OCI-LY7 (cell line): ENCODE measurements around the gene HNRNPAB. TPM values are rescaled to one million over a fixed set of nuclear protein-coding genes. Genes with fewer than 3 reads are reported as not detected.

Source experiments
- BruUV-seq: library from RNA; stranded (reverse); fragments of 400-500 nt; replicated peaks from 2 replicates; lab custom pipeline; 2021; lab: Mats Ljungman, UMichigan
- CTCF ChIA-PET: fragments of 300-600 bp; sonication (Branson Sonifier 250); formaldehyde crosslinking; loops from one replicate; lab custom pipeline; 2022; ENCODE audit warnings: antibody characterized with exemption; ENCODE audit not compliant: unreplicated experiment; lab: Charles Lee
- POLR2A ChIA-PET: fragments of 300-600 bp; sonication (Branson Sonifier 250); formaldehyde crosslinking; loops from one replicate; lab custom pipeline; 2022; ENCODE audit warnings: antibody characterized with exemption; lab: Charles Lee
- DNase-seq: peaks from one replicate; pipeline ENCODE4 v3.0.0-alpha.2; 2015; ENCODE audit warnings: low spot score
- H2AFZ ChIP-seq: fragments of 200-600 bp; sonication (generic), shearing (Covaris generic); 2 replicates; pipeline ENCODE4 v1.6.1; 2014; ENCODE audit warnings: mild to moderate bottlenecking, antibody characterized with exemption, low read length, moderate library complexity
- H3K27ac ChIP-seq: fragments of 200-600 bp; sonication (generic); 2 replicates; pipeline ENCODE4 v1.5.1; 2014; ENCODE audit warnings: mixed run types, low read depth, mild to moderate bottlenecking, moderate library complexity, low read length, inconsistent platforms; ENCODE audit not compliant: poor library complexity, severe bottlenecking
- H3K36me3 ChIP-seq: fragments of 200-600 bp; sonication (generic); 2 replicates; pipeline ENCODE4 v1.6.1; 2014; ENCODE audit warnings: mild to moderate bottlenecking, antibody characterized with exemption, low read length, moderate library complexity, mixed read lengths; ENCODE audit not compliant: insufficient read depth
- H3K4me1 ChIP-seq: fragments of 200-600 bp; sonication (generic); 2 replicates; pipeline ENCODE4 v1.5.1; 2014; ENCODE audit warnings: mild to moderate bottlenecking, low read length; ENCODE audit not compliant: insufficient read depth, poor library complexity, severe bottlenecking
- H3K4me2 ChIP-seq: fragments of 200-600 bp; sonication (generic); 2 replicates; pipeline ENCODE4 v1.6.1; 2014; ENCODE audit warnings: mild to moderate bottlenecking, low read length
- H3K4me3 ChIP-seq: fragments of 200-600 bp; sonication (generic); 2 replicates; pipeline ENCODE4 v1.5.1; 2014; ENCODE audit warnings: mild to moderate bottlenecking, low read depth, low read length; ENCODE audit not compliant: poor library complexity, severe bottlenecking
- H3K79me2 ChIP-seq: fragments of 200-600 bp; sonication (generic); 2 replicates; pipeline ENCODE4 v1.6.1; 2016; ENCODE audit warnings: low read depth, mild to moderate bottlenecking, low read length, moderate library complexity, mixed read lengths; ENCODE audit not compliant: insufficient read depth
- H3K9me2 ChIP-seq: fragments of 200-600 bp; sonication (generic); 2 replicates; pipeline ENCODE4 v1.6.1; 2016; ENCODE audit warnings: mild to moderate bottlenecking, low read length, mixed read lengths; ENCODE audit not compliant: insufficient read depth
- H3K9me3 ChIP-seq: fragments of 200-600 bp; sonication (generic); 2 replicates; pipeline ENCODE4 v1.6.1; 2014; ENCODE audit warnings: mild to moderate bottlenecking, mixed run types, low read length, mixed read lengths
- H4K20me1 ChIP-seq: fragments of 200-600 bp; sonication (generic); 2 replicates; pipeline ENCODE4 v1.6.1; 2014; ENCODE audit warnings: mild to moderate bottlenecking, antibody characterized with exemption, low read length, moderate library complexity, mixed read lengths; ENCODE audit not compliant: insufficient read depth
- EZH2phosphoT487 ChIP-seq: fragments of 200-600 bp; sonication (generic); IDR thresholded peaks from 2 replicates; pipeline ENCODE4 v1.6.1; 2018; ENCODE audit warnings: low read depth, borderline replicate concordance, mild to moderate bottlenecking, mixed run types, antibody characterized with exemption, low read length, moderate library complexity, mixed read lengths
- intact Hi-C: fragments of 100-400 bp; cut with micrococcal nuclease; formaldehyde crosslinking; loops from one replicate; pipeline ENCODE4 v1.10.0; 2022; ENCODE audit not compliant: unreplicated experiment
- total RNA-seq, 2 experiments: library from RNA; depleted of rRNA in 1 of 2; stranded (reverse); fragments of >200 nt in 1 of 2; shearing (Covaris generic) in 1 of 2; gene quantifications; 2 replicates each; pipeline ENCODE4 v1.2.3, GENCODE V29; 2014 to 2022
- TF ChIP-seq, protein P1 (sequence below): fragments of 200-600 bp; sonication (generic); conservative IDR thresholded peaks from 2 replicates; pipeline ENCODE4 v1.5.1; 2014; ENCODE audit warnings: mild to moderate bottlenecking, antibody characterized with exemption, low read length, moderate library complexity, mixed read lengths

HNRNPAB gene
- total RNA-seq, 2 experiments from 2014 or later: 146 to 350 TPM

DNA sequence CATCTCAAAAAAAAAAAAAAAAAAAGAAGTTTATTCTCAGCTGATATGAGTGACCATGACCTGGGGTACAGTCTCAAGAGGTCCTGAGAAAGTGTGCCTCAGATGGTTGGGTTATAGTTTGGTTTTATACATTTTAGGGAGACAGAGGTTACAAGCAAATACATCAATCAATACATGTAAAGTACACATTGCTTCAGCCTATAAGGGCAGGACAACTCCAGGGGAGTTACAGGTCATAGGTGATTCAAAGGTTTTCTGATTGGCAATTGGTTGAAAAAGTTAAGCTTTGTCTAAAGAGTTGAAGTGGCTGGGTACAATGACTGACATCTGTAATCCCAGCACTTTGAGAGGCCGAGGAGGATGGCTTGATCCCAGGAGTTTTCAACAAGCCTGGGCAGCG is 14.9 kb upstream of the HNRNPAB start:
- H3K36me3 ChIP-seq: no peaks in the 10 kb centered on the region
- H3K27ac ChIP-seq: no peak overlapping the region
- ChIA-PET POLR2A (interaction anchor here (0.6 kb wide), 1 partner anchor 1821 kb away, joined by 3 read pairs; no protein-coding TSS in a partner anchor), CTCF (no interaction called here)
- H3K9me3 ChIP-seq: no peaks in the 10 kb centered on the region
- H3K4me2 ChIP-seq: no peak overlapping the region
- no peaks in the 10 kb centered on the region for H3K79me2 ChIP-seq
- intact Hi-C loops: no loop called here
- H3K4me3 ChIP-seq: no peak overlapping the region
- no TSS peak for BruUV-seq
- no peaks in the 10 kb centered on the region for H4K20me1 ChIP-seq
- no peak for DNase-seq
- TF ChIP-seq, protein P1, sequence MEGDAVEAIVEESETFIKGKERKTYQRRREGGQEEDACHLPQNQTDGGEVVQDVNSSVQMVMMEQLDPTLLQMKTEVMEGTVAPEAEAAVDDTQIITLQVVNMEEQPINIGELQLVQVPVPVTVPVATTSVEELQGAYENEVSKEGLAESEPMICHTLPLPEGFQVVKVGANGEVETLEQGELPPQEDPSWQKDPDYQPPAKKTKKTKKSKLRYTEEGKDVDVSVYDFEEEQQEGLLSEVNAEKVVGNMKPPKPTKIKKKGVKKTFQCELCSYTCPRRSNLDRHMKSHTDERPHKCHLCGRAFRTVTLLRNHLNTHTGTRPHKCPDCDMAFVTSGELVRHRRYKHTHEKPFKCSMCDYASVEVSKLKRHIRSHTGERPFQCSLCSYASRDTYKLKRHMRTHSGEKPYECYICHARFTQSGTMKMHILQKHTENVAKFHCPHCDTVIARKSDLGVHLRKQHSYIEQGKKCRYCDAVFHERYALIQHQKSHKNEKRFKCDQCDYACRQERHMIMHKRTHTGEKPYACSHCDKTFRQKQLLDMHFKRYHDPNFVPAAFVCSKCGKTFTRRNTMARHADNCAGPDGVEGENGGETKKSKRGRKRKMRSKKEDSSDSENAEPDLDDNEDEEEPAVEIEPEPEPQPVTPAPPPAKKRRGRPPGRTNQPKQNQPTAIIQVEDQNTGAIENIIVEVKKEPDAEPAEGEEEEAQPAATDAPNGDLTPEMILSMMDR: no peak
- no peak for TF ChIP-seq EZH2phosphoT487
- H3K4me1 ChIP-seq: no peaks in the 10 kb centered on the region
- H3K9me2 ChIP-seq: no peaks in the 10 kb centered on the region
- H2AFZ ChIP-seq: no peak overlapping the region

DNA sequence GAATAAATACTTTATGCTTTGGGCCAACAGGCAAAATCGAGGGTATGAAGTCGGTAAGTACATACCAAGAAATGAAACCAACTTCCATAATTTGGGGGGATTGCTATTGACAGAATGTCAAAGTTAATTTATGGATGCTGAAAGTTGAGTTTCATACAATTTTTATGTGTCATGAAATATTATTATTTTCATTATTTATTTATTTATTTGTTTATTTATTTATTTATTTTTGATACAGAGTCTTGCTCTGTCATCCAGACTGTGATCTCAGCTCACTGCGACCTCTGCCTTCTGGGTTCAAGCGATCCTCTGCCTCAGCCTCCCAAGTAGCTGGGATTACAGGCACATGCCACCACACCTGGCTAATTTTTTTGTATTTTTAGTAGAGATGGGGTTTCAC is 12.7 kb upstream of the HNRNPAB start:
- ChIA-PET CTCF (no interaction called here), POLR2A (no interaction called here)
- no peak for DNase-seq
- TF ChIP-seq, protein P1: no peak
- TF ChIP-seq EZH2phosphoT487: no peak
- no peaks in the 10 kb centered on the region for H4K20me1 ChIP-seq
- no peak overlapping the region for H3K4me2 ChIP-seq
- no peaks in the 10 kb centered on the region for H3K79me2 ChIP-seq
- H3K9me3 ChIP-seq: no peaks in the 10 kb centered on the region
- H3K4me3 ChIP-seq: no peak overlapping the region
- no peaks in the 10 kb centered on the region for H3K36me3 ChIP-seq
- H3K4me1 ChIP-seq: no peaks in the 10 kb centered on the region
- H3K27ac ChIP-seq: no peak overlapping the region
- no peaks in the 10 kb centered on the region for H3K9me2 ChIP-seq
- intact Hi-C loops: no loop called here
- H2AFZ ChIP-seq: no peak overlapping the region
- no TSS peak for BruUV-seq

DNA sequence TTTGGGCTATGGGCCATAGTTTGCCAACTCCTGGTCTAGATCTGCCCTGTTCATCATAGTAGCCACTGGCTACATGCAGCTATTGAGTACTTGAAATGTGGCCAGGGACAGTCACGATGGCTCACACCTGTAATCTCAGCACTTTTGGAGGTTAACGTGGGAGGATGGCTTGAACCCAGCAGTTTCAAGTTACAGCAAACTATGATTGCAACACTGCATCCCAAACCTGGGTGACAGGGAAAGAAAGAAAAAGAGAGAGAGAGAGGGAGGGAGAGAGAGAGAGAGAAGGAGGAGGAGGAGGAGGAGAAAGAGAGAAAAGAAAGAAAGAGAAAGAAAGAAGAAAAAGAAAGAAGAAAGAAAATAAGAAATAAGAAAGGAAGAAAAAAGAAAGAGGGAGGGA is 12.1 kb upstream of the HNRNPAB start:
- DNase-seq: no peak
- TF ChIP-seq, protein P1: no peak
- no peak for TF ChIP-seq EZH2phosphoT487
- POLR2A ChIA-PET: no interaction called here
- no peak overlapping the region for H3K4me3 ChIP-seq
- H3K9me2 ChIP-seq: no peaks in the 10 kb centered on the region
- intact Hi-C loops: no loop called here
- H3K36me3 ChIP-seq: no peaks in the 10 kb centered on the region
- no peaks in the 10 kb centered on the region for H4K20me1 ChIP-seq
- no peaks in the 10 kb centered on the region for H3K79me2 ChIP-seq
- no peaks in the 10 kb centered on the region for H3K9me3 ChIP-seq
- CTCF ChIA-PET: no interaction called here
- H2AFZ ChIP-seq: no peak overlapping the region
- H3K4me2 ChIP-seq: no peak overlapping the region
- H3K27ac ChIP-seq: no peak overlapping the region
- no peaks in the 10 kb centered on the region for H3K4me1 ChIP-seq
- BruUV-seq: no TSS peak
